Activated CD8-positive, alpha-beta memory T cell treated with anti-CD3 and anti-CD28 coated beads, Interleukin-2, amount 50 U/mL, for 24 hours (primary cell): ENCODE results near the gene ADCY10.

Experiments used
- DNase-seq: peaks from one replicate; pipeline ENCODE4 v3.0.0-alpha.2; 2020; ENCODE audit errors: extremely low read depth

Gene ADCY10

DNA sequence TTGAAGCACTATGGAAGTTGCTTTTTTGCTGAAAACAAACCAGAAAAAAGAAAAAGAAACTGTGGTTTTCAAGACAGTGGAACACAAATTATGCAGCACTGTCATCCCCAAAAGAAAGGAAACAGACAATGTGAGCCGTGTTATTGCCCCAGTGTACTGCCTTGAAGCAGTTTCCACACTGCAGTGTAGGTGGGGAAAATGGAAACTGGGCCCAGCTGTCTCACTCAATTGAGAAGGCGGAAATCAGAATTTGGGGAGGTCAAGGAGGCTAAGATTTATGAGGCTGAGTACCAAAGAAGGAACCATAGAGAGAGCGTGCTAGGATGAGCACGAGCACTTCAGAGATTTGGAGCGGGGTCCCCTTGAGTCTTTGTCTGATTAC is 136.7 kb downstream of the ADCY10 start:
- no peak for DNase-seq

DNA sequence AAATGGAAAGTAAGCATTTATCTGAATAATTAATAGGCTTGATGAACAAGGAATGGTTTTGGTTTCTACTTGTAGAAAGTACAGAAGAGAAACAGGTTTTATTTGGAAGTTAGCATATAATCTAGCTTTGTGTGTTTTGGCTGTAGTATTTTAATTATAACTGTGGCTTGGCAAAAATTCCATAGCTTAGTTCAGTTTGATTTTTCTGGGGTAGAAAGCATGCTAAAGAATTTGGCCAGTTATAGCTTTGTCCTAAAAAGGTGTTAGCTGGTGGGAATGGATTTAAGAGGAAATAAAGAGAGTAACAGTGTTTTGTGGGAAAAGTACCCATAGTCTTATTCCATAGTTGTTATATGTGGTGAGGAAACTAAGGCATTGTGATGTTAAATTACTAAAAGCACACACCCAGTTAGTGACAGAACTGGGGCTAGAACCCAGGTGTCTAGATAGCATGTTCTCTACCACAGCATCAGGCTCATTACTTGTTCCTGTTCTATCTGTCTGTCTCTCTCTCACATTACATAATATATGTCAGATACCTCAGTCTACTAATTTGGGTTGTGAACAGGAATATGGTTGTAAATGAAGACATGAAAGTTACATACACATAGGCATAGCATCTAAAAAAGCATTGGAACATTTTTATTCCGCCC is 137.2 kb downstream of the ADCY10 start:
- no peak for DNase-seq

DNA sequence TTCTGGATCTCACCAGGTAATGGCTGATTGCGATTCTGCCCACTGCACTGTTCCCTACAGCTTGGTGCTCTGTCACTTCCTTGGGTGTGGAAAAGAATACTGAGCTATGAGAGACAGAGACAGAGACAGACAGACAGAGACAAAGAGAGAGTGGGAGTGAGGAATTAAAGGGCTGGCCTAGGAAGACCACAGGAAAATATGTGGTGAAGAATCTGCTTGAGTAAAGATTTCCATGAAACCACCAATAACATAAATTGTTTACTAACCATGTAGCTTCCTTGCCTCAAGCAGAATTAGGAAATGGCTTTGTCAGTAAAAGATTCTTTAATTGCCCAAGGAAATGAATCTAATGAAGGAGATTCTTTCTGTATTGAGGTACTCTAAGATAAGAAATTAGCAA is 137.8 kb downstream of the ADCY10 start:
- no peak for DNase-seq

DNA sequence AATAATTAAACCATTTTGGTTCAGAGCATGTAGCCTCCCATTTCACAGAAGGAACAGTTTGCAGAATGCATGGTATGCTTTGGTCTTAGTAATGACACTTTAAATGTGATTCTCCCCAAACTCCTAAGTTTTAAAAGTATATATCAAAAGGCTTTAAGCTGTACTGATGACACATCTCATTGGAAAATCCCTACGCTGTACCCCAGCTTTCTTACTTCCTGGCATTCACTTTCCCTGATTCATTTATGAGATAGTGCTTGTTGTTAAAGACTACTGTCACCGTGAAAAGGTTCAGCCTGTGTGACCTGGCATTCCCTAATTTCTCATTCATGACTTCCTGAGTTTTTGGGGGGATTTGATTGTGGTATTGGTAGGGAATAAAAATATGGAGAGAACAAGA is 138.8 kb downstream of the ADCY10 start:
- no peak for DNase-seq

DNA sequence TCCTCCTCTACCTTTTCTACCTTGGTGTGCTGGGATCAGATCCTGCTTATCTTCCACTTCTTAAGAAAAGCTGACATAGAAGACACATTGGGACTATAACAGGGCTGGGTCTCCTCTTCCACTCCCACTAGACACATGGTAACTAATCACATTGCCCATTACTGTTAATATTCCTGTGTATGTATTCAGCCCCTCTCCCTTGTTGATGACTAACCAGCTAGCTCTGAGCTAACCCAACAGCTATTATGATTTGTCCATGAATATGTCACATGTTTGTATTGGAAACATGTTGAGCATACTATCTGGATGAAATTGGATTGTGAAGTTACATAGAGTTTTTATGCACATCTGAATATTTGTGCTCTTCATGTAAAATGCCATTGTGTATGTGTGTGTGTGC is 139.2 kb downstream of the ADCY10 start:
- DNase-seq: no peak

DNA sequence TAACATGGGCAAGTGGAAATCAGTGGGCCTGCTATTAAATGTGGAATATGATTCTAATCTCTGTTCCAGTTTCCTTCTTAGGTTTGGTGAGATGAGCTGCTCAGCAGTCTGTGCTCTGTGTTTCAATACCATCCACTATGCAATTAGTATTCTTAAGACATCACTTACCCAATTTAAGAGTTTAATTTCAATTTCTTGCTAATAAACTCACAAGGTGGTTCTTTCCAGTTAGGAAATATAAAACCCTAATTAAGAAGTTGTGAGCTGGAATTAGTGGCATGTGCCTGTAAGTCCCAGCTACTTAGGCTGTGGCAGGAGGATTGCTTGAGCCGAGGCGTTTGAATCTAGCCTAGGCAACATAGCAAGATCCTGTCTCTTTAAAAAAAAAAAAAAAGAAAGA is 140.4 kb downstream of the ADCY10 start:
- DNase-seq: no peak

DNA sequence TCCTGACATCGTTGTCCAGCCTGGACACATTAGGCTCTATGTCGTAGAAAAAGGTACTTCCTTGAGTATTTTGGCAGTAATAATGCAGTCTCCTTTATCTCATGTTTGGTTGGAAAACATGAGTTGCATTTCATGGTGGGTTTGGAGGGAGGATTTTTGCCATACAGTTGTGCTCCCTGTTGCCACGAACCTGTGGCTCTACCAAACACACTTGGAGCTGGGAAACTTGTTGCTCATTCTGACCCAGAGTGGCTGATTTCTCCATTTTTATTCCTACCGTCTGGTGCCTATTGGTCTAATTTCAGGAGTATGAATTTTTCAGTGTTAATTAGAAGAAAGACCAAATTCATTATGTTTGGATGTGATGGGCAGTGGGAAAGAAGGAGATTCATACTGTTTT is 141.5 kb downstream of the ADCY10 start:
- no peak for DNase-seq

DNA sequence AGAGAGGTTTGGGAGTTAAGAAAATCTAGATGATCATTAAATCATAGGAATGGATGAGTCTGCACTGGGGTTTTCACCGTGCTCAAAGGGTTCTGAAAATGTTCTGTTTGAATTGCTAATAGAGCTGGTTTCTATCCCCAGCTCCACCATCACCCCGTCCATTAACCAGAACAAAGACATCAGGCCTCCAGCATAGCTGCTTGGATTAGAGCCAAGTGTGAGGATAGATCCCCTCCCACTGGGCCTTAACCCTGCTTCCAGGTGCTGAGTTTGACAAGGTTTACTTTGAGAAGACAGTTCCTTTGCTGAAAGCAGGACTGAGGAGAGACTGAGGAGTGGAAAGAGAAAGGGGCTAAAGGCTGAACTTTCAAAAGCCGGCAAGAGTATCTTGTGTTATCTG is 143.8 kb downstream of the ADCY10 start:
- DNase-seq: no peak

DNA sequence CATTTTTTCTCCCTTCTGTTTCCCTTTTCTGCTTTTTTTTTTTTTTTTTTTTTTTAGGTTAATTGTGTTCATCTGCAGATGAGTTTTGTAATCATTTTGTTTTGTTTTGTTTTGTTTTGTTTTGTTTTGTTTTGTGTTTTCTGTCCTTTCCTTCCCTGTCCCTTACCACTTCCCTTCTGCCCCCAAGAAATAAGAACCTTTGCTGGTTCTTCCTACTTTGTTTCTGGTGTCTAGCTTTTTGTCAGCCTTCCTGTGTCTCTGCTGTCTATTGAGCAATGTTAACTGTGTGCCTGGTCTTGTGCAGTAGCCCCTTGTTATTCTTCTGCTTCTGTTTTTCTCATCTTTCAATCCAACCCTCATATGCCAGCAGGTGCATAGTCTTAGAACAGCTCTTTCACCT is 146.2 kb downstream of the ADCY10 start:
- no peak for DNase-seq

DNA sequence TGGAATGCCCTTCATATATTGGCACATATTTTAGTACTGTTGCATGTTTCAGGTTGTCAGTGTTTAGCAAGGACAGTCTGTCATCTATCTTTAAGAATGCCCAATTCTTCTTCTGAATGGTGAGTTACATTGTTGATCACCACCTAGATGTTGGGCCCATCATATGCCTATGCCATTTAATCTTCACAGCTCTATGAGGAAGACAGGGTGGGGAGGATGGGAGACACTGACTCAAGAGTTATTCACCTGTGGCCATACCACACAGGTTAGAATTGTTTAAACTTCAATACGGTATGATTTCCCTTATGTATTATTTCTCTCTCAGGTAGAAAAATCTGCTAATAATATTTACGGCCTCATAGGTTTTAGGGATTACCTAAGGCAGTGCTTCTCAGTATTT is 147.4 kb downstream of the ADCY10 start:
- no peak for DNase-seq

DNA sequence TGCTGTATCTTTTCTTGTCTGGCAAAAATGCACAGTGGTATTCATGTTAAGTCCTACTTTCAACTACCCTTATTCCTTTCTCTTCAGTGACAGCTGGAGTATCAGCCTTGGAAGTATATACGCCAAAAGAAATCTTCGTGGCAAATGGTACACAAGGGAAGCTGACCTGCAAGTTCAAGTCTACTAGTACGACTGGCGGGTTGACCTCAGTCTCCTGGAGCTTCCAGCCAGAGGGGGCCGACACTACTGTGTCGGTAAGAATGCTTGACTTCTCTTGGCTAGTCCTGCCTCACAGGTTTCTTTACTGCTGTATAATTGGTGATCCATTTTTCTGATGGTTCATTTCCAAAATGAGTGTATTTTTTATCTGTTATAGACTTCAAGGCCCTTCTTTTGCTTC is 148.4 kb downstream of the ADCY10 start:
- no peak for DNase-seq

DNA sequence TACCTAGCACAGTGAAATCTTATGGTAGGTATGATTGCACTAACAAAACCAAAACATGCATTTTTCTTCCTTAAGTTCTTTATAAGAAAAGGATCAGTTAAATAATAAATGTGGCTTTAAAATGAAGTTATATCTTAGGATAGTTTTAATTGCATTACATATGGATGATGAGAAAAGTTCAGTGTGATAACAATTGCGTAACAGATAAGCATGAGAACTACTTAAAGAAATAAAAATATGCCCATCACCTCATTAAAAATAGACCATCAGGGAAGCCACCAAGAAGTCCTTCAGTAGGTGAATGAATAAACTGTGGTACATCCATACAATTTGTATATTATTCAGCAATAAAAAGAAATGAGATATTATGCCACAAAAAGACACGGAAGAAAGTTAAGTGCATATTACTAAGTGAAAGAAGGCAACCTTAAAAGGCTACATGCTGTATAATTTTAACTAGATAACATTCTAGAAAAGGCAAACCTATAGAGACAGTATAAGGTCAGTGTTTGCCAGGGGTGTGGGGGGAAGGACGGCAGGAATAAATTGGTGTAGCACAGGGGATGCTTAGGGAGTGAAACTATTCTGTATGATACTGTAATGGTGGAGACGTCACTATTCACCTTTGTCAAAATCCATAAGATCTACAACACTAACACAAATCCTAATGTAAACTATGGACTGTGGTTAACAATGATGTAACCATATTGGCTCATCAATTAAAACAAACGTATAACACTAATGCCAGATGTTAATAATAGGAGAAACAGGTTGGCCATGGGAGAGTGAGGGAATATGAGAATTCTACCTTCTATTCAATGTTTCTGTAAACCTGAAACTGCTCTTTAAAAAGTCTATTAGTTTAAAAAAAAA is 149.2 kb downstream of the ADCY10 start:
- DNase-seq: no peak

DNA sequence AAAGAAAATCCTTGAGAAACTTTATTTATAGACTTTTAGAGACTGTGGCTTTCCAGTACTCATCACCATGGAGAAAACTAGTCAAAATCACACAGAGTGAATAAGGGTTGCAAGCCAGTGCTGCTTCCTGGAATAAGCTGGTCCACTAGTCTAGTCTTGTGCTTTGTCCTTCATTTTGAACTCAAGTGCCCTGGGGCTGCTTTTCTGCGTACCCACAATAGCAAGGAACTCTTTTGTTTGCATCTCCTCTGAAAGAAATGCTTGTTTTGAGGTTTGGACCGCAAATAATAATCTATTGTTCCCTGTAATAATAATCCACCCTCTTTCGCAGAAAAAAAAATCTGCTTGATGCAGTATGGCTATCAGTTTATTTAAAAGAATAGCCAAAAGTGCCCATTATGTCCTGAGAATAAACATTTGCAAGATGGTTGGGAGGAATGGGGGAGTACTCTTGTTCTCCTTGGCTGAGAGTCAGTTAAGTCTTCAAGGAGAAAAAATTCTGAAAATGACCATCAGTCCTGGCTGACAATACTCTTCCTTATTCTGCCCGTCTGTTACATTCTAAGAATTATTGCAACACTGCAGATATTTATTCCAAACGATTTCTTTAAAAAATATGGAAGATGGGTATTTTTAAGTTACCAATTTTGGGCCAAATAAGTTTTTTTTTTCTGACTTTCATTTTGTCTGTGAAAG is 150.3 kb downstream of the ADCY10 start:
- no peak for DNase-seq

DNA sequence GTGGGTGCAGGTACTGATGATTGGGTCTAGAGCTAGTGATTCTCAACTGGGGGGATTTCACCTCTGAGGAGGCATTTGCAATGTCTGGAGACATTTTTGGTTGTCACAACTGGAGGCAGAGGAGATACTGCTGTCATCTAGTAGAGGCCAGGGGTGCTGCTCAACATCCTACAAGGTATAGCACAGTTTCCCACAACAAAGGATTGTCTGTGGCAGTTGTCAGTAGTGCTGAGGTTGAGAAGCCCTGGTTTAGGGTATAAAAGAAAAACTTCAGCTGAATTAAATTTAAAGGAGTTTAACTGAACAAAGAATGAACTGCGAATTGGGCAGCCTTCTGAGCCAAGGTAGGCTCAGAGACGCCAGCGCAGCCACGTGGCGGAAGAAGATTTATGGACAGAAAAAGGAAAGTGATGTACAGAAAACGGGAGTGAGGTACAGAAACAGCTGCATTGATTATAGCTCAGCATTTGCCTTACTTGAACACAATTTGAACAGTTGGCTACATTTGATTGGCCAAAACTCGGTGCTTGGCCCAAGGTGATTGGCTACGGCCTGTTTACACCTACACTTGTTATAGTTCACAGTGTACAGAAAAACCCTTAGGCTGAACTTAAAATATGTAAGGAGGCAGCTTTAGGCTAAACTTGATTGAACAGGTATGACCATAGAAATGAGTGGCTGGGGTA is 151.7 kb downstream of the ADCY10 start:
- no peak for DNase-seq

DNA sequence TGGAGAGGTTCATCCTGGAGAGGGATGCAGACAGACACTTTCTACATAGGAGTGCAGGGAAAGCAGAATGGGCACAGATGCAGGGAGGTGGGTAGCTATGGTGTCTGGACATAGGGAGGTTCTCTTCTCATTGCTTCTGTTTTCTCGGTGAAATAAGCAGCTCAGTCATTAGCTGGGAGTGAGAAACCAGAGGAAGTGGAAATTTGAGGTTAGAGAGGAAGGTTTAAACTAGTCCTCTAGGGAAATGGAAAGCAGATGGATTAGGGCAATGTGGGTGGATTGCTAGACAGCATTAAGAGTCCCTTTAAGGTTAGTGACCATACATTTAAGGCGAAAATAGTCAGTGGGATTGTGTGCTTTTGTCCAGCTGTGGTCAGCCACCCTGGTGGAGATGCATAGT is 152.5 kb downstream of the ADCY10 start:
- DNase-seq: no peak
